ENCODE measurements around the gene EHD2. TPM values are rescaled to one million over a fixed set of nuclear protein-coding genes. Genes with fewer than 3 reads are reported as not detected.
"Not testable (repeated sequence)": the region's sequence is repeated elsewhere in the genome, so short reads cannot be mapped to it uniquely, and the experiment has no call there.

Gene EHD2
- total RNA-seq, 1 donor from 2014 or later: 1.4 TPM

- H3K9me3 Mint-ChIP-seq: no peaks in the 10 kb centered on the region
- no peak overlapping the region for H3K27ac Mint-ChIP-seq
- peaks cover 21% of the 10 kb centered on the region for H3K36me3 Mint-ChIP-seq (ENCODE audit: low read depth)
- peaks cover 1% of the 10 kb centered on the region for H3K4me1 Mint-ChIP-seq (ENCODE audit: low read depth)
- intact Hi-C loops (cut with micrococcal nuclease): no loop called here
- no peaks in the 10 kb centered on the region for H3K27me3 Mint-ChIP-seq (ENCODE audit: low read depth)
- no peak overlapping the region for H3K4me3 Mint-ChIP-seq (ENCODE audit: low read depth)
- no peak for DNase-seq (ENCODE audit: low spot score)
Measured at GRCh38 chr19:47762151-47762550, 48.9 kb downstream of the EHD2 start.

DNA sequence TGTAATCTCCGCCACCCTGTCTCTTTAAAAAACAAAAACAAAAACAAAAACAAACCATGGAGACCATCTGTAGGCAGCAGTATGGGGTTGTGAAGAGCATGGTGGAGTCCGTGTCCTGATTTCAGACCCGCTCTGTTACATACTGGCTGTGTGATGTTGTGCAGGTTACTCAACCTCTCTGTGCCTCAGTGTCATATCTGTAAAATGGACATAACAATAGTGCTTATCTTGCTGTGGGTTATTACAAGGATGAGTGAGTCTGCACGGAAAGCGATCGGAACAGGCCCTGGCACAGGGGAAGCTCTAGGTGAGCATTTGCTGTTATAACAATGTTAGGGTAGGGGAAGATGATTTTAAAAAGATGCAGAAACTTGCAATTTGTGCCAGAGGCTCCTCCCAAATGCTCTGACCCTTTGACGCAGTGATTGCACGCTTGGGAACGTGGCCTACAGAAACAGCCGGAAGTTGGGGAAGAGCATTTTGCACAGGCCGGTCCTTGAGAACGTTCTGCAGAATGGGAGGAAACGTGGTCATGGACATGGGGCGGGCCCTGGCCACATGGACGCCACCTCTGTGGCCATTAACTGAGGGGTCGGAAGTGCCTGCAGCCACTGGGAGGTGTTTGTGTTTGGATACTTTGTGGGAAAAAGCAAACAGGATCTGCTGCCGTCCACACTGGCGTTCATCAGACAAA is 49.5 kb downstream of the EHD2 start:
- intact Hi-C loops (cut with micrococcal nuclease): no loop called here
- no peak overlapping the region for H3K27ac Mint-ChIP-seq
- peaks cover 1% of the 10 kb centered on the region for H3K4me1 Mint-ChIP-seq (ENCODE audit: low read depth)
- peaks cover 15% of the 10 kb centered on the region for H3K36me3 Mint-ChIP-seq (ENCODE audit: low read depth)
- no peaks in the 10 kb centered on the region for H3K27me3 Mint-ChIP-seq (ENCODE audit: low read depth)
- DNase-seq (ENCODE audit: low spot score): no peak
- H3K9me3 Mint-ChIP-seq: no peaks in the 10 kb centered on the region
- H3K4me3 Mint-ChIP-seq (ENCODE audit: low read depth): no peak overlapping the region

- H3K36me3 Mint-ChIP-seq (ENCODE audit: low read depth); H3K9me3 Mint-ChIP-seq; intact Hi-C loops (cut with micrococcal nuclease): not testable (repeated sequence)
Measured at GRCh38 chr19:47764705-47765104, 51.5 kb downstream of the EHD2 start.

GRCh38 chr19:47765523-47766358 is 52.5 kb downstream of the EHD2 start:
- Mint-ChIP-seq H3K4me1 (ENCODE audit: low read depth) (peaks cover 1% of the 10 kb centered on the region), H3K27me3 (ENCODE audit: low read depth) (no peaks in the 10 kb centered on the region), H3K36me3 (ENCODE audit: low read depth) (no peaks in the 10 kb centered on the region), H3K9me3 (no peaks in the 10 kb centered on the region), H3K27ac (no peak overlapping the region), H3K4me3 (ENCODE audit: low read depth) (no peak overlapping the region)
- DNase-seq (ENCODE audit: low spot score): no peak
- intact Hi-C loops (cut with micrococcal nuclease): no loop called here

More at GRCh38 chr19:47764705-47765104, 51.5 kb downstream of the EHD2 start:
- H3K27me3 Mint-ChIP-seq (ENCODE audit: low read depth); H3K27ac Mint-ChIP-seq; DNase-seq (ENCODE audit: low spot score); H3K4me1 Mint-ChIP-seq (ENCODE audit: low read depth); H3K4me3 Mint-ChIP-seq (ENCODE audit: low read depth): not testable (repeated sequence)

GRCh38 chr19:47766359-47766620 is 53.1 kb downstream of the EHD2 start:
- Mint-ChIP-seq H3K4me3 (ENCODE audit: low read depth) (no peak overlapping the region), H3K27ac (no peak overlapping the region), H3K27me3 (ENCODE audit: low read depth) (peaks cover 2% of the 10 kb centered on the region), H3K4me1 (ENCODE audit: low read depth) (peaks cover 1% of the 10 kb centered on the region), H3K9me3 (no peaks in the 10 kb centered on the region), H3K36me3 (ENCODE audit: low read depth) (no peaks in the 10 kb centered on the region)
- no peak for DNase-seq (ENCODE audit: low spot score)
- intact Hi-C loops (cut with micrococcal nuclease): no loop called here

DNA sequence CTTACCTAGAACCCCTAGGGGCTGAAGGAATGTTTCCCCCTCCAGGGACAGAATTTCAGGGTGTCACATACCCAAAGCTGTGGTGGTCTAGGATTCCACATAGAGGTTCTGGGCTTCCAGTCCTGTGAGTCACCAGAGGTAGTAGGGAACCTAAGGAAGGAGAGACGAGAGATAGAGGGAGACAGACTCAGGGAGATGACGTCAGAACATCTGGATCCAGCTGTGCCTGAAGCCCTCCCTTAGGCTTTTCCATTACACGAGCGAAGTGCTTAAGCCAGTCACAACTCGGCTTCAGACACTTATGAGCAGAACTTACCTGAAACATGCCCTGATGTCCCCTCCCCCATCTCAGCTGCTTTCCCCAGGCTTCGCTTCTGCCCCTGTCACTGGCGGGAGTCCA is 53.4 kb downstream of the EHD2 start:
- H3K9me3 Mint-ChIP-seq: no peaks in the 10 kb centered on the region
- no peak overlapping the region for H3K4me3 Mint-ChIP-seq (ENCODE audit: low read depth)
- peaks cover 2% of the 10 kb centered on the region for H3K27me3 Mint-ChIP-seq (ENCODE audit: low read depth)
- no peaks in the 10 kb centered on the region for H3K36me3 Mint-ChIP-seq (ENCODE audit: low read depth)
- intact Hi-C loops (cut with micrococcal nuclease): no loop called here
- H3K27ac Mint-ChIP-seq: no peak overlapping the region
- DNase-seq (ENCODE audit: low spot score): no peak
- peaks cover 1% of the 10 kb centered on the region for H3K4me1 Mint-ChIP-seq (ENCODE audit: low read depth)

DNA sequence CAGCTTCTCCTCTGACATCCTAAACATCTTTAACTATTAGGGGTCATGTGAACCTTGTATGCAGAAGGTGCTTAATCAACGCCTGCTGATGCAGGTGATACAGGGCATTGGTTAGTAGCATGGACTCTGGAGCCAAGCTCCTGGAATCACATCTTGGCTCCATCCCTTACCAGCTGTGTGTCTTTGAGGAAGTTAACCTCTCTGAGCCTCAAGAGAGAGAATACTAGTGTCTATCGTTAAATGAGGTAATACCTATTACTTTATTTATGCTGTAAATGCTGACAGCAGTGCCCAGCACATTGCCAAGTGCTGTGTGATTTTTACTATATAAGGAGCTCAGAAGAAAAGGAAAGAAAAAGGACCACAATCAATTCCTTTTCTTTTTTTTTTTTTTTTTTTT is 54.1 kb downstream of the EHD2 start:
- intact Hi-C loops (cut with micrococcal nuclease): no loop called here
- no peak overlapping the region for H3K4me3 Mint-ChIP-seq (ENCODE audit: low read depth)
- peaks cover 1% of the 10 kb centered on the region for H3K4me1 Mint-ChIP-seq (ENCODE audit: low read depth)
- DNase-seq (ENCODE audit: low spot score): no peak
- H3K27me3 Mint-ChIP-seq (ENCODE audit: low read depth): peaks cover 2% of the 10 kb centered on the region
- no peaks in the 10 kb centered on the region for H3K9me3 Mint-ChIP-seq
- H3K36me3 Mint-ChIP-seq (ENCODE audit: low read depth): no peaks in the 10 kb centered on the region
- H3K27ac Mint-ChIP-seq: no peak overlapping the region

DNA sequence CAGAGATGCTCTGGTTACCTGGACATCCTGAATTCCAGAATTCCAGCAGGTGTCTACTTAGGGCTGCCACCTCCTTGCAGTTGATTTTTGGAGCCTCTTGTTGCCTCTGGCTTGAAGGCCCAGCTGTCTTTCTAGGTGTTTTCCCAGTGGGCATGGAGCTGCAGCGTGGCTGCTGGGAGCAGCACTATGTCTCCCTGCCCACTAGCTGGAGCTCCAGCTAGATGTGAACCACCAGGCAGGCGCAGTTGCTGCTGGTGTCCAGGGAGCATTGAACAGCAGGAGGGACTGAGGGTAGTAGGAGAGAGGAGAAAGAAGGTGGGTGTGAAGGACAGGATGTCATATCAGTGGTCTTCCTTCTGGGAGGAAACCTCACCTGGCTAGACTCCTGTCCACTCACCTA is 55.4 kb downstream of the EHD2 start:
- no peak for DNase-seq (ENCODE audit: low spot score)
- no peaks in the 10 kb centered on the region for H3K9me3 Mint-ChIP-seq
- peaks cover 2% of the 10 kb centered on the region for H3K27me3 Mint-ChIP-seq (ENCODE audit: low read depth)
- no peak overlapping the region for H3K27ac Mint-ChIP-seq
- H3K4me1 Mint-ChIP-seq (ENCODE audit: low read depth): peaks cover 1% of the 10 kb centered on the region
- H3K36me3 Mint-ChIP-seq (ENCODE audit: low read depth): no peaks in the 10 kb centered on the region
- H3K4me3 Mint-ChIP-seq (ENCODE audit: low read depth): no peak overlapping the region
- intact Hi-C loops (cut with micrococcal nuclease): no loop called here

DNA sequence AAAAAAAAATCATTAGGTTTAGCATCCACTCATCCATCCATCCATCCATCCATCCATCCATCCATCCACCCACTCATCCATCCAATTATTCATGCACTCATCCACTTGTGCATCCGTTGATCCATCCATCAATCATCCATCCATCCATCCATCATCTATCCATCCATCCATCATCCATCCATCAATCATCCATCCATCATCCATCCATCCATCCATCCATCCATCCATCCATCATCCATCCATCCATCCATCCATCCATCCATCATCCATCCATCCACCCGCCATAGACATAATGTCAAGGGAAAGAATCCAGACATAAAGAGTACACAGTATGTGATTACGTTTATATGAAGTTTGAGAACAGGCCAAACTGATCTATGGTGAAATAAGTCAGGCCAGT is 56.3 kb downstream of the EHD2 start:
- Mint-ChIP-seq H3K36me3 (ENCODE audit: low read depth) (no peaks in the 10 kb centered on the region), H3K9me3 (no peaks in the 10 kb centered on the region), H3K27ac (no peak overlapping the region), H3K4me1 (ENCODE audit: low read depth) (peaks cover 1% of the 10 kb centered on the region), H3K4me3 (ENCODE audit: low read depth) (no peak overlapping the region), H3K27me3 (ENCODE audit: low read depth) (peaks cover 2% of the 10 kb centered on the region)
- intact Hi-C loops (cut with micrococcal nuclease): no loop called here
- no peak for DNase-seq (ENCODE audit: low spot score)

DNA sequence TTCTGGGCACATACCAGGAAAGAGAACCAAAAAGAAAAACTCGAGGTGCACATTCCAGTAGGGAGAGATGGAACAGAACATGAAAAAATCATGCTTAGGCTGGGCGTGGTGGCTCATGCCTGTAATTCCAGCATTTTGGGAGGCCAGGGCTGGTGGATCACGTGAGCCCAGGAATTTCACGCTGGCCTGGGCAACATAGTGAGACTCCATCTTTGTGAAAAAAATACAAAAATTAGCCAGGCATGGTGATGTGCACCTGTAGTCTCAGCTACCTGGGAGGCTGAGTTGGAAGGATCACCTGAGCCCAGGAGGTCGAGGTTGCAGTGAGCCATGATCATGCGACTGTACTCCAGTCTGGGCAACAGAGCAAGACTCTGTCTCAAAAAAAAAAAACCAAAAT is 58.1 kb downstream of the EHD2 start:
- H3K9me3 Mint-ChIP-seq; intact Hi-C loops (cut with micrococcal nuclease); H3K4me3 Mint-ChIP-seq (ENCODE audit: low read depth); DNase-seq (ENCODE audit: low spot score); H3K27ac Mint-ChIP-seq; H3K36me3 Mint-ChIP-seq (ENCODE audit: low read depth); H3K4me1 Mint-ChIP-seq (ENCODE audit: low read depth); H3K27me3 Mint-ChIP-seq (ENCODE audit: low read depth): not testable (repeated sequence)

DNA sequence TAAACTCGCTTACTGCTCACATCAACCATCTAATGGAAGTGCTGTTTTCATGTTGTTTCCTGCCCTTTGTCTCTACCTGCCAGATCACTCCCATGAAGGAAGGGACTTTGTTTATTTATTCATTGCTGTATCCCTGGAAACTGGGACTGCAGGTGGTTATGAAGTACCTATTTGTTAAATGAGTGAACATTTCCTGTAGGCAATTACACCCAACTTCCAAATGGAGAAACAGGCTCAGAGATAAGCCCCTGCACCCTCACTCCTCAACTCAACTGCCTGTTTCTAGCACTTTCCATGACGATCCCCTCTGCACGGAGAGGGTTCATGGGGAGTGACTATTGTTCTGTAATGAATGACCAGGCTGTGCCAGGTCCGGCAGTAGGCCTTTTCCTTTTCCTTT is 63.3 kb downstream of the EHD2 start:
- Mint-ChIP-seq H3K4me1 (ENCODE audit: low read depth) (peaks cover 9% of the 10 kb centered on the region), H3K27me3 (ENCODE audit: low read depth) (no peaks in the 10 kb centered on the region), H3K9me3 (no peaks in the 10 kb centered on the region), H3K4me3 (ENCODE audit: low read depth) (no peak overlapping the region), H3K27ac (no peak overlapping the region), H3K36me3 (ENCODE audit: low read depth) (peaks cover 14% of the 10 kb centered on the region)
- intact Hi-C loops (cut with micrococcal nuclease): no loop called here
- no peak for DNase-seq (ENCODE audit: low spot score)

- H3K27ac Mint-ChIP-seq: not testable (repeated sequence)
Measured at GRCh38 chr19:47777245-47778048, 64.2 kb downstream of the EHD2 start.

More at GRCh38 chr19:47777245-47778048, 64.2 kb downstream of the EHD2 start:
- H3K27me3 Mint-ChIP-seq (ENCODE audit: low read depth); H3K4me1 Mint-ChIP-seq (ENCODE audit: low read depth); DNase-seq (ENCODE audit: low spot score); H3K9me3 Mint-ChIP-seq; intact Hi-C loops (cut with micrococcal nuclease): not testable (repeated sequence)
- Mint-ChIP-seq H3K4me3 (ENCODE audit: low read depth) (peak overlapping the region; percentile 95), H3K36me3 (ENCODE audit: low read depth) (peaks cover 18% of the 10 kb centered on the region)

Data from activated T-helper 2 cell treated with anti-CD3 and anti-CD28 coated beads, Interferon-gamma antibody, Interleukin-2, Interleukin-4, amounts not matched to agents 10 μg/mL and 5 μg/mL and 100 μg/mL, durations not matched to agents 14 hours and 24 hours and 36 hours (primary cell).